GM12878 (cell line): ENCODE data around the gene EFHC1. TPM values are rescaled to one million over a fixed set of nuclear protein-coding genes. Genes with fewer than 3 reads are reported as not detected.

Experiments
- ATAC-seq: fragments of 200-7000 bp; cut with Tn5 transposase; 3 replicates; pipeline ENCODE4 v1.9.1; 2020; ENCODE audit warnings: mild to moderate bottlenecking, moderate library complexity
- BruUV-seq: library from RNA; stranded (reverse); fragments of 400-500 nt; replicated peaks from 2 replicates; lab custom pipeline; 2021; lab: Mats Ljungman, UMichigan
- CTCF ChIA-PET: fragments of 300-600 bp; sonication (Branson Sonifier 250); formaldehyde crosslinking; extraction: SDS; loops from one replicate; lab custom pipeline; 2021; ENCODE audit warnings: inconsistent platforms; lab: Yijun Ruan, JAX
- POLR2A ChIA-PET: fragments of 350-600 bp; formaldehyde crosslinking; extraction: SDS; loops from one replicate; lab custom pipeline; 2021; ENCODE audit warnings: inconsistent platforms; lab: Charles Lee
- RAD21 ChIA-PET: fragments of 300-600 bp; sonication (Branson Sonifier 250); formaldehyde crosslinking; loops from one replicate; lab custom pipeline; 2023; ENCODE audit warnings: antibody characterized with exemption; ENCODE audit not compliant: unreplicated experiment; lab: Charles Lee
- SMC1A ChIA-PET: fragments of 300-600 bp; sonication (Branson Sonifier 250); formaldehyde crosslinking; loops from one replicate; lab custom pipeline; 2023; ENCODE audit not compliant: unreplicated experiment, uncharacterized antibody; lab: Charles Lee
- DNase-seq: peaks from one replicate; pipeline ENCODE4 v3.0.0-alpha.2; 2011; ENCODE audit warnings: low read depth, low spot score
- FAIRE-seq: peaks from 3 replicates; lab custom pipeline; 2011; peaks lifted over from hg19 to GRCh38; lab: Jason Lieb, UNC
- H2AFZ ChIP-seq: 2 replicates; pipeline ENCODE4 v1.6.0; 2011; ENCODE audit warnings: low read depth, low read length, control low read depth; ENCODE audit not compliant: control insufficient read depth
- H3K27ac ChIP-seq: 2 replicates; pipeline ENCODE4 v1.5.1; 2011; ENCODE audit warnings: control low read depth; ENCODE audit not compliant: control insufficient read depth, insufficient read depth
- H3K27me3 ChIP-seq, 2 experiments: replicated peaks in 1 of 2; 2 replicates each; pipeline versions ENCODE4 v1.6.0 to v1.6.1; 2011; ENCODE audit warnings: low read length in 1 of 2; ENCODE audit not compliant: control insufficient read depth in 2 of 2, insufficient read depth in 2 of 2
- H3K36me3 ChIP-seq, 2 experiments: 2 replicates each; pipeline ENCODE4 v1.5.1; 2011; ENCODE audit warnings: low read length in 1 of 2; ENCODE audit not compliant: control insufficient read depth in 2 of 2, insufficient read depth in 2 of 2
- H3K4me1 ChIP-seq: 2 replicates; pipeline ENCODE4 v1.6.1; 2011; ENCODE audit warnings: mild to moderate bottlenecking, low read length, moderate library complexity, mixed read lengths; ENCODE audit not compliant: control insufficient read depth, insufficient read depth
- H3K4me2 ChIP-seq: 2 replicates; pipeline ENCODE4 v1.6.0; 2011; ENCODE audit warnings: control low read depth; ENCODE audit not compliant: control insufficient read depth, insufficient read depth
- H3K4me3 ChIP-seq: fragments of 200-600 bp; sonication (generic); 2 replicates; pipeline ENCODE4 v1.5.1; 2016
- H3K79me2 ChIP-seq: 2 replicates; pipeline ENCODE4 v1.6.0; 2011; ENCODE audit warnings: low read length; ENCODE audit not compliant: control insufficient read depth, insufficient read depth
- H3K9ac ChIP-seq: 2 replicates; pipeline ENCODE4 v1.8.0; 2011; ENCODE audit warnings: low read length, control low read depth, mixed read lengths; ENCODE audit not compliant: control insufficient read depth, insufficient read depth
- H3K9me3 ChIP-seq: replicated peaks from 3 replicates; pipeline ENCODE4 v1.5.1; 2011; ENCODE audit warnings: mild to moderate bottlenecking, low read length; ENCODE audit not compliant: control insufficient read depth, insufficient read depth
- H4K20me1 ChIP-seq: 2 replicates; pipeline ENCODE4 v1.6.0; 2011; ENCODE audit not compliant: control insufficient read depth, insufficient read depth
- CREB1 ChIP-seq: IDR thresholded peaks from 2 replicates; pipeline ENCODE4 v1.6.1; 2012; ENCODE audit warnings: low read depth, mild to moderate bottlenecking, inconsistent platforms
- RUNX3 ChIP-seq: IDR thresholded peaks from 2 replicates; pipeline ENCODE4 v1.6.1; 2012; ENCODE audit warnings: low read length, inconsistent platforms
- TCF7 ChIP-seq: IDR thresholded peaks from 2 replicates; pipeline ENCODE4 v1.6.1; 2014; ENCODE audit warnings: antibody characterized with exemption, borderline replicate concordance
- USF1 ChIP-seq: IDR thresholded peaks from 2 replicates; pipeline ENCODE4 v1.6.1; 2011; ENCODE audit warnings: borderline replicate concordance, low read depth, mild to moderate bottlenecking, moderate library complexity, mixed read lengths, low read length; ENCODE audit not compliant: insufficient read depth; ENCODE audit errors: extremely low read length
- ZBED1 ChIP-seq: IDR thresholded peaks from 2 replicates; pipeline ENCODE4 v1.6.1; 2016; ENCODE audit warnings: borderline replicate concordance
- WGBS: methylation state at CpG from one replicate; pipeline ENCODE4 v1.1.6; 2016; ENCODE audit warnings: low lambda C conversion rate; ENCODE audit not compliant: insufficient replicate concordance, insufficient coverage; ENCODE audit errors: missing lambda C conversion rate; 5-methylcytosine and 5-hydroxymethylcytosine counted together
- in situ Hi-C: fragments of 300-500 bp; cut with MboI; formaldehyde crosslinking; loops from 9 replicates; pipeline ENCODE4 v1.14.3; 2018; ENCODE audit warnings: mixed read lengths
- intact Hi-C: fragments of 100-400 bp; cut with micrococcal nuclease; formaldehyde crosslinking; loops from one replicate; pipeline ENCODE4 v1.14.2; 2022; ENCODE audit not compliant: unreplicated experiment
- polyA plus RNA-seq, 11 experiments: library from polyadenylated mRNA; depleted of rRNA in 4 of 11; unstranded in 6 of 11; stranded (reverse) in 5 of 11; fragments of >200 nt; fragmentation: Nextera tagmentation in 4 of 11; fragmentation: Illumina TruSeq in 1 of 11; extraction: Ambion mirVana in 4 of 11; extraction: Trizol in 1 of 11; gene quantifications; 1 replicate in 1 of 11; 2 replicates in 10 of 11; pipeline versions ENCODE4 v1.2.1 to v1.2.3, GENCODE V29; 2011 to 2016; ENCODE audit warnings: inconsistent platforms in 2 of 11, missing spikeins in 2 of 11, low read depth in 1 of 11
- total RNA-seq, 4 experiments: library from RNA; depleted of rRNA in 3 of 4; stranded (reverse); fragments of >200 nt in 3 of 4; fragmentation: Illumina TruSeq in 1 of 4; extraction: Trizol in 1 of 4; gene quantifications; 2 replicates each; pipeline versions ENCODE4 v1.2.1 to v1.2.3, GENCODE V29; 2013 to 2021

Gene EFHC1
- total and polyA plus RNA-seq, 10 of the 15 experiments (the other 5 are each of a cell fraction or from before 2014, with no cell fraction given) = 5.5 to 14.5 (median 8.8) TPM

GRCh38 chr6:52535711-52536423, 115.7 kb downstream of the EFHC1 start:
- no peak for FAIRE-seq
- WGBS = 35% methylated on average over 5 of the region's 5 CpGs
- peaks cover 7% of the 10 kb centered on the region for H3K79me2 ChIP-seq
- H3K36me3 ChIP-seq = 0 out of 4 replicates have a peak, but pooled peaks cover 0 to 5% of the 10 kb centered on the region in 2 experiments
- H3K27me3 ChIP-seq = no peaks in the 10 kb centered on the region
- peaks cover 42% of the 10 kb centered on the region for H3K4me1 ChIP-seq
- in situ Hi-C loops (no loop called here), intact Hi-C loops (loop anchor here (2.0 kb wide), 1 partner anchor 41 kb away; the partner anchor contains the start of gene TRAM2)
- H2AFZ ChIP-seq = no peak overlapping the region
- no peak for DNase-seq
- RAD21 ChIA-PET = interaction anchor here (0.5 to 3.6 kb wide), 13 partner anchors 11 to 251 kb away, joined by 3 to 22 read pairs (median 4); partner anchors contain the start of genes MCM3 and TRAM2
- SMC1A ChIA-PET = interaction anchor here (0.6 to 5.5 kb wide), 20 partner anchors 9 to 340 kb away, joined by 3 to 51 read pairs (median 4); partner anchors contain the start of gene TRAM2
- POLR2A ChIA-PET = interaction anchor here (1.0 to 2.4 kb wide), 8 partner anchors 11 to 220 kb away, joined by 3 to 14 read pairs (median 4); partner anchors contain the start of genes EFHC1 and TRAM2
- 0 out of 2 replicates have a peak overlapping the region, but pooled peaks have one; percentile 25 for H3K4me3 ChIP-seq
- peak overlapping the region; percentile 85 for H3K27ac ChIP-seq
- CTCF ChIA-PET = interaction anchor here (0.9 to 2.7 kb wide), 8 partner anchors 11 to 95 kb away, joined by 3 to 13 read pairs (median 5); partner anchors contain the start of gene TRAM2
- no peaks in the 10 kb centered on the region; the same call in 1 of the 2 replicates for H4K20me1 ChIP-seq
- H3K9me3 ChIP-seq = no peaks in the 10 kb centered on the region
- TF ChIP-seq CREB1 = no peak
- TF ChIP-seq USF1 = no peak
- TF ChIP-seq RUNX3 = peak; percentile 88
- peak; percentile 93 for TF ChIP-seq TCF7
- TF ChIP-seq ZBED1 = 0 out of 2 replicates have a peak, but pooled peaks have one; percentile 24
- peak overlapping the region; percentile 95 for H3K4me2 ChIP-seq
- peak overlapping the region; percentile 50; the same call in 1 of the 2 replicates for H3K9ac ChIP-seq
- no TSS peak for BruUV-seq
- peak; percentile 18 for ATAC-seq
